ENCODE measurements around the gene SMG6. TPM values are rescaled to one million over a fixed set of nuclear protein-coding genes. Genes with fewer than 3 reads are reported as not detected.

SMG6 gene
- total and polyA plus RNA-seq, 2 donors (not counting 3 experiments of a cell fraction or from before 2014, with no cell fraction given): 40.1 to 42.2 TPM

- no peak overlapping the region for H3K4me2 ChIP-seq (ENCODE audit: insufficient read depth, low read length)
- H3K27ac ChIP-seq (ENCODE audit: insufficient read depth, low read depth, low read length): peak overlapping the region; percentile 88
- DNase-seq (ENCODE audit: low read depth, low spot score) (peak; percentile 51), FAIRE-seq (no peak)
- no peak overlapping the region for H3K4me3 ChIP-seq (replicated peaks in 1 of 3; ENCODE audit: insufficient read depth in 1 of 3, low read depth in 1 of 3, low read length in 3 of 3)
- H3K79me2 ChIP-seq (ENCODE audit: control insufficient read depth, insufficient read depth, low read length): no peaks in the 10 kb centered on the region
- no peaks in the 10 kb centered on the region for H3K27me3 ChIP-seq (ENCODE audit: control insufficient read depth in 2 of 2, insufficient read depth in 2 of 2, low read length in 2 of 2)
- no TSS peak for BruUV-seq (replicated peaks)
- no peaks in the 10 kb centered on the region for H3K9me1 ChIP-seq (replicated peaks; ENCODE audit: control insufficient read depth, extremely low read depth, insufficient read depth, low read length)
- no peaks in the 10 kb centered on the region for H4K20me1 ChIP-seq (replicated peaks; ENCODE audit: control insufficient read depth, extremely low read depth, insufficient read depth, low read length)
- H3K9me3 ChIP-seq (replicated peaks; ENCODE audit: control insufficient read depth, insufficient read depth, low read length): no peaks in the 10 kb centered on the region
- POLR2A ChIA-PET: interaction anchor here (1.3 to 2.1 kb wide), 4 partner anchors 12 to 23 kb away, joined by 3 to 11 read pairs (median 8); no protein-coding TSS in a partner anchor
- peaks cover 40% of the 10 kb centered on the region for H3K4me1 ChIP-seq (ENCODE audit: control insufficient read depth, extremely low read depth, insufficient read depth, low read length)
- peak overlapping the region; percentile 11 for H3K9ac ChIP-seq (replicated peaks; ENCODE audit: extremely low read depth, insufficient read depth, low read length)
- CTCF ChIA-PET: interaction anchor here (0.8 to 2.8 kb wide), 6 partner anchors 14 to 53 kb away, joined by 3 to 15 read pairs (median 8); no protein-coding TSS in a partner anchor
- H3K36me3 ChIP-seq (ENCODE audit: control insufficient read depth in 2 of 2, extremely low read depth in 1 of 2, insufficient read depth in 2 of 2, low read length in 2 of 2): peaks cover 0 to 4% of the 10 kb centered on the region in 2 experiments
- no peak overlapping the region for H2AFZ ChIP-seq (ENCODE audit: low read depth, low read length)
- no peak for TF ChIP-seq CTCF (IDR thresholded peaks at IDR 0.05; ENCODE audit: extremely low read depth in 1 of 2, insufficient read depth in 1 of 2, low read depth in 1 of 2, low read length in 2 of 2)
- TF ChIP-seq MAX (IDR thresholded peaks at IDR 0.05; ENCODE audit: insufficient read depth, insufficient read length): no peak
- no peak for TF ChIP-seq GATA2 (IDR thresholded peaks at IDR 0.05; ENCODE audit: insufficient read depth, insufficient read length, low read depth, low read length)
- dilution Hi-C loops (cut with MboI; ENCODE audit: extremely low pct_ligation_motif_present, low sequenced_read_pairs) (no loop called here), intact Hi-C loops (cut with micrococcal nuclease) (no loop called here)
These were observed 112.4 kb downstream of the SMG6 start for GRCh38 chr17:2191227-2191626.

GRCh38 chr17:2190014-2190413 lies 113.6 kb downstream of the SMG6 start:
- Histone ChIP-seq H2AFZ (ENCODE audit: low read depth, low read length) (no peak overlapping the region), H3K27me3 (ENCODE audit: control insufficient read depth in 2 of 2, insufficient read depth in 2 of 2, low read length in 2 of 2) (no peaks in the 10 kb centered on the region)
- CTCF ChIA-PET: interaction anchor here (1.2 to 1.7 kb wide), 3 partner anchors 9 to 132 kb away, joined by 3 to 6 read pairs (median 5); no protein-coding TSS in a partner anchor

More at GRCh38 chr17:2190014-2190413, 113.6 kb downstream of the SMG6 start:
- Histone ChIP-seq H3K9ac (replicated peaks; ENCODE audit: extremely low read depth, insufficient read depth, low read length) (no peak overlapping the region), H3K4me2 (ENCODE audit: insufficient read depth, low read length) (no peak overlapping the region), H3K27ac (ENCODE audit: insufficient read depth, low read depth, low read length) (no peak overlapping the region), H4K20me1 (replicated peaks; ENCODE audit: control insufficient read depth, extremely low read depth, insufficient read depth, low read length) (no peaks in the 10 kb centered on the region), H3K36me3 (ENCODE audit: control insufficient read depth in 2 of 2, extremely low read depth in 1 of 2, insufficient read depth in 2 of 2, low read length in 2 of 2) (peaks cover 0 to 7% of the 10 kb centered on the region in 2 experiments), H3K4me1 (ENCODE audit: control insufficient read depth, extremely low read depth, insufficient read depth, low read length) (peaks cover 40% of the 10 kb centered on the region), H3K4me3 (replicated peaks in 1 of 3; ENCODE audit: insufficient read depth in 1 of 3, low read depth in 1 of 3, low read length in 3 of 3) (no peak overlapping the region), H3K9me3 (replicated peaks; ENCODE audit: control insufficient read depth, insufficient read depth, low read length) (no peaks in the 10 kb centered on the region), H3K79me2 (ENCODE audit: control insufficient read depth, insufficient read depth, low read length) (no peaks in the 10 kb centered on the region), H3K9me1 (replicated peaks; ENCODE audit: control insufficient read depth, extremely low read depth, insufficient read depth, low read length) (no peaks in the 10 kb centered on the region)
- POLR2A ChIA-PET: no interaction called here
- FAIRE-seq (peak; percentile 35), DNase-seq (ENCODE audit: low read depth, low spot score) (no peak)
- TF ChIP-seq FOS (IDR thresholded peaks at IDR 0.05; ENCODE audit: borderline replicate concordance, insufficient read depth, low read length): no peak
- no peak for TF ChIP-seq CTCF (IDR thresholded peaks at IDR 0.05; ENCODE audit: extremely low read depth in 1 of 2, insufficient read depth in 1 of 2, low read depth in 1 of 2, low read length in 2 of 2)
- TF ChIP-seq MAX (IDR thresholded peaks at IDR 0.05; ENCODE audit: insufficient read depth, insufficient read length): no peak
- no peak for TF ChIP-seq GATA2 (IDR thresholded peaks at IDR 0.05; ENCODE audit: insufficient read depth, insufficient read length, low read depth, low read length)
- no peak for TF ChIP-seq POLR2AphosphoS5 (IDR thresholded peaks at IDR 0.05; ENCODE audit: insufficient read depth, low read depth, low read length)
- no peak for TF ChIP-seq MYC (IDR thresholded peaks at IDR 0.05; ENCODE audit: low read depth, low read length)
- no peak for TF ChIP-seq JUN (IDR thresholded peaks at IDR 0.05; ENCODE audit: borderline replicate concordance, insufficient read depth, insufficient read length, low read depth)
- TF ChIP-seq POLR2A (IDR thresholded peaks at IDR 0.05; ENCODE audit: low read depth, low read length): no peak
- no peak for TF ChIP-seq EZH2 (IDR thresholded peaks at IDR 0.05; ENCODE audit: borderline replicate concordance, low read depth, low read length, severe bottlenecking)
- dilution Hi-C loops (cut with MboI; ENCODE audit: extremely low pct_ligation_motif_present, low sequenced_read_pairs): no loop called here
- intact Hi-C loops (cut with micrococcal nuclease): no loop called here
- no TSS peak for BruUV-seq (replicated peaks)
